Activated CD4-positive, CD25-positive, alpha-beta regulatory T cell (primary cell): ENCODE data around the gene CCL18.
A peak's percentile ranks its signal among the peaks of the same experiment; 100 is the strongest.
"Not testable (repeated sequence)": the region's sequence is repeated elsewhere in the genome, so short reads cannot be mapped to it uniquely, and the experiment has no call there.

Experiments
- DNase-seq, 4 experiments: peaks; one replicate each; lab custom pipeline; 2025; lab: John Stamatoyannopoulos, UW

The CCL18 gene

DNA sequence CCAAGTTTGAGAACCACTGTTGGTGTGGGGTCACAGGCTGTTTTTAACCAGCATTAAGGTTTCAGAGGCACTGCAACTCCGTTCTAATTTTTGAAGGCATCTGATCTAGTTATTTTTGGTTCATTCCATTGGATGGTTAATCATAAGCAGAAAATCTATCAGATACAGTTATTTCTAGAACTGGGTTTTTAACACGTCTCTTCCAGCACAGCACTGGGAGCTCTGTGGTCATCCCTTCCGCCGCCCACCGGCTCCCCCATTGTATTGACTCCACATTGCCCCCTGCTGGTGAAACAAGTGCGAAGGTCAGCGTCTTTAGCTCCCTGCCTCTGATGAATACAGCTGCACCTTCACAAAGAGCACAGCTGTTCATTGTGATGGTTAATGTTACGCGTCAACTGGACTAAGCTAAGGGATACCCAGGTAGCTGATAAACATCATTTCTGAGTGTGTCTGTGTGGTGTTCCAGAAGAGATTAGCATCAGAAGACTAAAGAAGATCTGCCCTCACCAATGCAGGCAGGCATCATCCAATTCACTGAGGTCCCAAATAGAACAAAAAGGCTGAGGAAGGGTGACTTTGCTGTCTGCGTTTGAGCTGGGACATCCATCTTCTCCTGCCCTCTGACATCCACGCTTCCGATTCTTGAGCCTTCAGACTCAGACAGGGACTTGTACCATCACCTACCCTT, 8.5 kb downstream of the CCL18 start:
- peak in 3 of 4 experiments; percentile 4 to 35 (median 9) for DNase-seq

DNA sequence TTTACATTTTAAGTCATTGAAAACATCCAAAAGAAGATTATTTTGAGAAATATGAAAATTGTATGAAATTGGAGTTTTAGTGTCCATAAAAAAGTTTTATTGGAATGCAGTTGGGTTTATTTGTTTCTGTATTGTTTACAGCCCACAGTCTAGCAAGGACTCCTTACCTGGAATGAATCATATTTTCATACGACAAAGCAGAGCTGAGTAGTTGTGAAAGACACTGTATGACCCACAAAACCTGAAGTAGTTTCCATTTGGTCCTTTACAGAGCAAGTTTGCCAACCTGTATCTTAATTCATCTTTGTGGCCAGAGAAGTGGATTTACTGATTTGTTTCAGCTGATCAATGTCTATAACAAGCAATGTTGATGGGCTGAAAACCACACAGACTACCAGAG, 10.3 kb downstream of the CCL18 start:
- no peak for DNase-seq

DNA sequence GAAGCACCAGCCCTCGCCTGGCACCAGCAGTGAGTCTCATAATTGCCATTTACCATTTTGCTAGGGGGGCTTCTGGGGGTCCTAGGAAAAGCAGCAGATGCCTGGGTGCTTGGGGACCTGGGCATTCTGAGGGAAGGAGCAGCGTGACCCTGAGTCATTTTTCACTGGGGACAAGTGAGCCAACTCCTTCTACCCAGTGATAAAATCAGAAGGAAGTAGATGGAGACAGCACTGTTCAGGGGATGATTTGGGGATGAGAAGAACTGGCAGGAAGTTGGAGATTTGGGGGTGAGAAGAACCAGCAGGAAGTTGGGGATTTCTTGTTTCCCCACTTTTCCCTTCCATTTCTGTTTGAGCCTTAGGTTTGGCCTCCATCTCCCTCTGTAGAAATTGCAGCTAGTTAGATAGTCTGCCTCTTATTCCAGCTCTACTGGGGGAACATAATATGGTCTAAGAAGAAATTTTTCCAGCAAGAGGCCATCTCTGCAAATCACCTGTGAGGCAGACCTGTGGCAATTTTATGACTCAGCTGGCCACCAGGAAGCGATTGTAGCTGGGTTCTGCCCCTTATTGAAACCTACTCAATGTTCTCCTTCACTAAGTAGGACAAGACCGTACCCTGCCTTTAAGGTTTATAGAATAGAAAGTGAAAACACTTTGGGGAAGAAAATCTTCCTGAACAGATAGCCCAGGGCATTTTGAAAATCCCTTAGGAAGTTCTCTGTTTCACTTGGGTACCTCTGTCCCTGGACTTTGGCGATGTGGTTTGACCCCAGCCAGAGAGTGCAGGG, 17.8 kb downstream of the CCL18 start:
- not testable (repeated sequence) for DNase-seq

DNA sequence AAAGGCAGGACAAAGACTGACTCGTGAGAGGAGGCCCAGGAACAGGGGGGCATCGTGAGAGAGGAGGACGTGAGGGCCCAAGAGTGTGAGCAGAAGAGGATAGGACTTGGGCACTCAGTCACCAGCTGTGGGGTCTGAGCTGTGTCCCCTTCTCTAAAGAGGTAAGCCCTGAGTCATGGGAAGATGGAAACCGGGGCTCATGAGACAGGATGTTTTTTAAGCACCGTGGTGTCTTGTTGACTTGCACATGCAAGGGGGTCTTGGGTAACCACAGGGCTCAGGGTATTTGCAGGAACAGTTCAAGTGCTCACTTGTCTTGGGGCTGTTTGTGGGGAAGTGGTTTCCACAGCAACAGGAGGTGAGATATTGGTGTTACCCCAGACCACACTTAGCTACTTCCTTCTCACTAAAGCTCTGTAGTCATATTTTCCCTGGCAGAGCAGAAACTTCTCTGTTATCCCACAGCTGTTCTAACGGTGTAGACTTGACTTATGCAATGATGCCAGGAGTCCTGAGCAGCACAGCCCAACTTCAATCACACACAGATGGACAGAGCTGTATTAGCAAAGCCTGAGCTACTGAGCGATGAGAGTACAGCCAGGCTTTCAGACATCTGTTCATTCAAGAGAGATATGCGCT, 18.5 kb downstream of the CCL18 start:
- not testable (repeated sequence) for DNase-seq

DNA sequence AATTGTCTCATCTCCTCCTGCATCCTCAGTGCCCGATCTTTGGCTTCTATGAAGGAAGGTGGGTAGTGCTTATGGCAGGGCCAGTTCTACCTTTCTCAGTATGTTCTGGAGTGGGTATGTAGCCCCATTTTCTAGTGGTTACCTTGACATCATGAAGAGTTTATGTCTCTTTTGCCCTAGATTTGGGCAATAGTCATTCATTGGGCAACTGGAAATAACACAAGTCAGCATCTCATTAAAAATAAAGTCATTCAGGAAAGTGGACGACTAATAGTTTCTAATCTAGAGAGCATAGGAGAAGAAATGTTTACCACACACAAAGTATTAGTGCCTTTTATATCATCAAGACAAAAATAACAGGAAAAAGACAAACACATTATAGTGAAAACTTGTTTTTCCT, 19.6 kb downstream of the CCL18 start:
- DNase-seq, result not testable (repeated sequence)

DNA sequence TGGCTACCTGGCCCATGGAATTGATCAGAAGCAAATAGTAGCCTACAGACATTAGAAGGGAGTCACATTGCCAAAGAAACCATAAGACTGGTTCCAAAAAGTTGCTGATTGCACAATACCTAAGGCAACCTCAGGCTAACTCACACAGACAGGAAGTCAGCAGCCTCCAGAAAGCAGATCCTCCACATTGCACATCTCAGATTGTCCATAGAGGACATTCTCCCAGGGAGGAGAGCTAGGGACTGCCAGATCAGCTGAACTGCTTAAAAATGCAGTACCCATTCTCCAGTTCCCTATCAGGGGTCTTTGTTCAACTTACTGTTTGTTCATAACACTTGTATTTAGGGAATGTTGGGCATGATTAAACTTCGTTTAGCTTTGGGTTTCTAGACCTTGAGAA, 21.7 kb downstream of the CCL18 start:
- DNase-seq, result no peak

DNA sequence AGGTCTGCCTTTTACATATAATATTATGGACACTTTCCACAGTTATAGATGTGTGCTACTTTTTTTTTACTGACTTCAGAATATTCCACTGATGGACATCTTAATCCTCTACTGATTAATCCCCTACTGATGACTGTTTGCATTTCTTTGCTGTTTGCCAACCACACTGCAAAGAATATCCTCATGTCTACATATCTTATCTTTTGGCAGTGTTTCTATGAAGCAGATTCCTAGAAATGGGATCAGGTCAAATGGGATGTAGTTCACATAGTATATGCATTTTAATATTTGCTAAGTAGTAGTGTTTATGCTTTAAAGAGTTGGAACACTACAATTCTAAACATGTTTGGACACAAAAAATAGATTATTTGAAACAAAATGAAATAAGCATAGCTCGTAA, 22.7 kb downstream of the CCL18 start:
- no peak for DNase-seq

DNA sequence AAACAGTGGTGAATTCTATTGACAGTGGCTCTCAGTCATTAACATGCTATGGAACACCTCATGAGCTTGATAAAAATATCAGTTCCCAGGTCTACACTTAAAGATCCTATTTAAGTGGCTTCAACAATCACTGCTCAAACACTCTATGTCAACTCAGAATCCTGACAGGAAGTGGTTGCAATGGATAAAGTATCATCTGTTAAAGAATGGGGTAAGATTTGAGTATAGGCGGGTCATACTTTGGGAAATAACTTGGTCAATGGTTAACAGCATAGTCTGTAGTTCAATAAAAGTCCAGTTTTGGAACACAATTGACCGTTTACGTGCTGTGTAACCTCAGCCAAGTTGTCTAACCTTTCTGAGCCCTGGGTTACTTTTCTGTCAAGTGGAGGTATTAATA, 23.4 kb downstream of the CCL18 start:
- not testable (repeated sequence) for DNase-seq

DNA sequence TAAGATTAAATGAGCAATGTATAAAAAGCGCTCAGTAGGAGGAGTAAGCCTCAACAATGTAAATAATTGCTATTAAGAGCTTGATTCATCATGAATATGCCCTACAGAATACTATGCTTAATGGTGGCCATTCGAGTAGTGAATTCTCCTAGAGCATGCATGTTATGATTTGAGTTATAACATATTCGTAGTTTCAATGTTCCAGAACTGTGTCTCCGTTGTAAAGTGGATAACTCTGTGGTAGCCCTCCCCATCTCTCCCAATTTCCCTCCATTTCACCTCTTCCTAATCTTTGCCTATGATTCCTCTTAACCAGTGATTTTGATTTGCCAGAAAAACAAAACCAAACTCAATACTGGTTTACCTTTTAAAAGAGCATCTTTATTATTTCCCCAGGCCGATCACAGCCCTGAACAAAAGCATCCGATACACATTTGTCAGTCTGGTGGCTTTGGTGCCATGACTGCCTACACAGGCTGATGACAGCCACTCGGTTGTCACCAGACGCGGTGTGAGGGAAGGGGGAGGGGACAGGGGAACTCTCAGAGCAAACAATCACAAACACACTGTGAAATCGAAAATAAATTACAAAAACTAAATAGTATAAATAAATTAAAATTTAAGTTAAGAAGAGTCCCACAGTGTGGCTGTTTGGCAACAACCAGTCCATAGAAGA, 24.0 kb downstream of the CCL18 start:
- DNase-seq, result not testable (repeated sequence)

DNA sequence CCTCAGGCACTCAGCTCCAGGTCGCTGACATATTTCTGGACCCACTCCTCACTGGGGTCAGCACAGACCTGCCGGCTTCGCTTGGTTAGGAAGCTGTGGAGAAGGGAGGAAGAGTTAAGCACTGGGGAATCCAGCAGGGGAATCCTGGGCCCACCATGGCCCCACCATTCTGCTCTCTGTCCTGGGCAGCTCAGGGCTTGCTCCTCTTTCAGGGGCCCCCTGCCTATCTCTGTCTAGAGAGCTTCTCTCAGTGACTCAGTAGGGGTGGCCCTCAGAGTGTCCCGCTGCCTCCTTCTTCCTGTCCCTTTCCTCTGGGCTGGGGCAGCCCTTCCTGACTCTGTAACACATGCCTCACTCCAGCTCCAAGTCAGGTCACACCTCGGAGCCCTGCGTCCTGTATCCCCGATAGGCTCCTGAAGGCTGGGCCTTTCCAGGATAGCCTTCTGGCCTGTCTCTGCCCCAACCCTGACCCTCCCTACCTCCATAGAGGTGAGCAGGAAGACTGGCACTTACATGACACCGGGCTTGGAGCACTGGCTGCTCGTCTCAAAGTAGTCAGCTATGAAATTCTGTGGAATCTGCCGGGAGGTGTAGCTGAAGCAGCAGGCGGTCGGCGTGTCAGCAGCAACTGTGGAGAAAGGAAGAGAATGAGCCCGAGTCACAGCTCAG, 24.7 kb downstream of the CCL18 start:
- DNase-seq, result no peak

DNA sequence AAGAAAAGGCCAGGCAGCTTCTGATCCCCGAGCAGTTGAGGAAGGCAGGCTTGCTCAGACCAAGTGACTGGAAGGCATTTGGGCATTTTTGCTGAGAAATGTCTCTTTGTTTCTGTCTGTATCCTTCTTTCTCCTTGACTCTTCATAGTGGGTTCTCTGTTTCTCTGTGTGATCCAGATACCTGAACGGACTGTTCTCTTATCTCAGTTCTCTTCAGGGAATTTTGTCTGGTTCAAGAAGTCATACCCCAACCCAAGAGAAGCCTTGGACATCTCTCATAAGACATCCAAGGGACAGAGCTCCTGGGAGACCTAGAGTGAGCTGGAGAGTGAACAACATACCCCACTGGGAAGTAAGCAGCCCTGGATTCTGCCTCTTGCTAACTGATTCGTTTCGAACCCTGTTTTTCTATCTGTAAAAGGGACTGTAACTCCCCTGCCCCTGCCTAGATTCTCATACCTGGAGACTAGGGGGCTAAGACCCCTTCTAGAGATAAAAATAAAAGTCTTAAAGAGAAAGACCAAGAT, 25.3 kb downstream of the CCL18 start:
- no peak for DNase-seq

DNA sequence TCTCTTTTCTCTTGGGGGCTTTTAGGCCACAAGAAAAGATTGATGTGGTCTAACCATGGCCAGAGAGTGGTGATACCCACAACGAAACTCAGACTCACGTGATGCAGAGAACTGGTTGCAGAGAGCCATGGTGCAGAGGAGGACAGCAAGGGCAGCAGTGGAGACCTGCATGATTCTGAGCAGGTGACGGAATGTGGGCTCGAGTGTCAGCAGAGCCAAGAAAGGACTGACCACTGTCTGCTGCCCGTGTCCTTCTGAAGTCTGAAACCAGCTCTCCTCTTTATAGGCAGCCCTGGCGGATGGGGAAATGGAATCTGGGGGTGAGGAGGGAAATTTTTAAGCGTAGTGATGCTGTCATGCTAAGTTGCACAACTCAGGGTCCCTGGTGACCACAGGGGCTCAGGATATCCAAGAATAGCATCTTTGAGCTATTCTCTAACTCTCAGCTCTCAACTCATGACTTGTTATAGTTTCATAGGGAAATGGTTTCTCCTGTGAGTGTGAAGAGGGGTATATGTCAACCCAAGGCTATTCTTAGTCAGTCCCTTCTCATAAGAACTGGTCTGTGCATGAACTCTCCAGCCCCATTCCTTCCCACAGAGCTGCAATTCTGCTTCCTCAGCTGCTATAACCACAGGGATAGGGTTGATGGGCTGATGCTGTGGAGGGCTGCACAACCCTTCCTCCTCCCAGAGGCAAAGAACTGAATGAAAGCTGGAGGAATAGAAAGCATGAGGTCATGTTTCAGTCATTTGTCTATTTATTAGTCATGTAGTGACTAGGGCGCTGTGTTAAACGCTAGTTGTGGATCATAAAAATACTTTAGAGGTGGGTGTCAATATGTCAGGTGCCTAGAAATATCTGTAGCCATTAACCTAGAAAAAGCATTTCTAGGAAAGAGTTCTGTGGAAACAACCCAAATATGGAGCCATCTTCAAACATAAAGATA, 26.1 kb downstream of the CCL18 start, which contains the start of gene CCL3:
Gene CCL3, minus strand, starts transcription at position 256 of the 949 bp plus-strand sequence. Its CDS starts 85 bp downstream, at position 171.
- DNase-seq, result no peak

DNA sequence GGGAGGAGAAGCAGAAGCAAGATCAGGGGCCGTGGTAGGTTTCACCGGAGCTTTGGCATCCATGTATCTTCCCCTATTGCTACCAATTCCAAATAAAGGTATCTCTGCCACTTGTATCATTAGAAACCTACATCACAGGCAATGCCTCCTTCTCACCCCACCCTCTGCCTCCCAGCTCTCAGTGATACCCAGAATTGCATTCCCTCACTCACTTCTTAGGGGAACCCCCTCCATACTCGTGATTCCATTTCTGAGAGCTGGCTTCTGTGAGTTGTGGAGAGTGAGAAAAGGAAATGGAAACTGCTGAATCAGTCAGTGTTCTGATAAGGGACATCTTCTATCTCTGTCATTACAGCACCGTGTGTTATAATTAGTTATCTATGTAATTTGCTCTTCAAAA, 28.2 kb downstream of the CCL18 start:
- no peak for DNase-seq

DNA sequence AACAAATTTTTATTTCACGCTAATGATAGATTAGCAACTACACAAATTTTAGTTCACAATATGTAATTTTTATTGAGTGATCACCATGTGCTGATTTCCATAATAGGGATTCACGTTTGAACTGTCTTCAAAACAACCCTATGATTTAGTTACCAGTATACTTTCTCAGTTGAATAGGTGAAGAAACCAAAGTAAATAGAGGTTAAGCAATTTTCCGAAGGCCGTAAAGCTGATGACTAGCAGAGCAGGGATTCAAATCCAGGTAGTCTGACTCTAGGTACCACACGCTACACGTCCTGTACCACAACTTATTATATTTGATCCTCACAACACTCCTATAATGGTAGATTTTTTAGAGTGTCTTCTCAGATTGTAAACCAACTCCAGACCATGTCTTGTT, 28.6 kb downstream of the CCL18 start:
- DNase-seq, result not testable (repeated sequence)

DNA sequence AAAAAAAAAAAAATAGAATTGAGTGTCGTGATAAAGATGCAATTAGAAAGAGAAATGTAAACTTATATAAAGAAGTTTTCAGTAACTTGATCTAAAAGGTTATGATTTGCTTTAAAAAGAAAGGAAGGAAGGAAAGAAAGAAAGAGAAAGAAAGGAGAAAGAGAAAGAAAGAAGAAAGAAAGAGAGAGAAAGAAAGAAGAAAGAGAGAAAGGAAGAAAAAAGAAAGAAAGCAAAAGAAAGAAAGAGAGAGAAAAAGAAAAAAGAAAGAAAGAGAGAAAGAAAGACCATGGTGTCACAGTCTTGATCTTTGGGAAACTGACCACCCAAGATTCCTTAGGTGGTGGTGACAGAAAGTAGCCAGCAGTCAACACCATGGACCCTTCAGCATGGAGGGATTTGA, 30.2 kb downstream of the CCL18 start:
- no peak for DNase-seq

DNA sequence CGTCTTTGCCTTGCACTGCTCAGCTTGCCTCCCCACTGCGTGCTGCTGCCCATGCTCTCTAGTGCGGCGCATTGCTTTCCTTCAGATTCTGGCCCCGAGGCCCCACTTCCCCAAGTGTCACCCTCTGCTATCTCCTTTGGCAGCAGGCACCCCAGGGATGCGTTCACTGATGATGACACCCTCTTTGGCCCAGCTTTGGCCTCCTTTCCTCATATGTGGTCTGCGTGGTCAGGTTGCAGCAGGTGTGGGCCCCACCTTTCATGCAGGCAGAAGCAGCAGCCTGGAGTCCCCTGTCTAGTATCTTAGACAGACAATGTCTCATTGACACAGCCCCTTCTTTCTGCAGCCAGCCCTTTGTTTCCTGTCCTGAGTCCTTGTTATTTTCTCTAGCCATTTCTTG, 30.7 kb downstream of the CCL18 start:
- no peak for DNase-seq

DNA sequence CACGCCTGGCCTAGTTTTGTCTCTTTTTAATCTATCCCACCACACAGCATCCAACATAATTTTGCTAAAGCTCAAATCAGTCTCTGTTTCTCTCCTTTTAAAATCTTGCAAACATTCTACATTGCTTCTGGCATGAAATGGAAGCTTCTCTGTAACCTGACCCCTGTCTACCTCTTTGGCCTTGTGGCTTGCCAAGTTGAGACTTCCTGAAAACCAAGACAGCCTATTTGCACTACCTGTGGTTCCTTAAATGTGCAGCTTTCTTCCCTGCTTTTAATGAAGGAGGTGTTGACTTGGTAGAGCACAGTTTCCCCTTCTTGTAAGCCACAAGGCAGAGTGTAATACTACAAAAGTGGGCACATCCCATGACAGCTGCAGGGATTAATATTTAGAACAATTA, 31.9 kb downstream of the CCL18 start:
- no peak for DNase-seq

DNA sequence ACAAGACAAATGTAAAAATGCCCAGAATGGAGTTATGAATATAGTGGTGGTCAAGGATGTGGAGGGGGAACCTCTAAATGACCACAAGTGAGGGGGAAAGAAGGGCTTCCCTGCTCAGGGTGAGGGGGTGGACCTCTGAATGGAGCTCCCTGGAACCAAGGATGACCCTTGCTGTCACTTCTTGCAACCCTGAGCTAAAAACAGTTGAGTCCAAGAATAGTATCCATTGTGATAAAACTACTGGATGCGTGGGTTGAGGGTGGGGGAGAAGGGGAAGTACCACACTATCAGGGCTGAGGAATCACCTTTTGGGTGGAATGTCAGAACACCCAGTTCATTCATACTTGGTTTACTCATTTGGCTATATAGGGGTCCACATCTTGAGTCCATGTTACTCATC, 34.9 kb downstream of the CCL18 start:
- not testable (repeated sequence) for DNase-seq

DNA sequence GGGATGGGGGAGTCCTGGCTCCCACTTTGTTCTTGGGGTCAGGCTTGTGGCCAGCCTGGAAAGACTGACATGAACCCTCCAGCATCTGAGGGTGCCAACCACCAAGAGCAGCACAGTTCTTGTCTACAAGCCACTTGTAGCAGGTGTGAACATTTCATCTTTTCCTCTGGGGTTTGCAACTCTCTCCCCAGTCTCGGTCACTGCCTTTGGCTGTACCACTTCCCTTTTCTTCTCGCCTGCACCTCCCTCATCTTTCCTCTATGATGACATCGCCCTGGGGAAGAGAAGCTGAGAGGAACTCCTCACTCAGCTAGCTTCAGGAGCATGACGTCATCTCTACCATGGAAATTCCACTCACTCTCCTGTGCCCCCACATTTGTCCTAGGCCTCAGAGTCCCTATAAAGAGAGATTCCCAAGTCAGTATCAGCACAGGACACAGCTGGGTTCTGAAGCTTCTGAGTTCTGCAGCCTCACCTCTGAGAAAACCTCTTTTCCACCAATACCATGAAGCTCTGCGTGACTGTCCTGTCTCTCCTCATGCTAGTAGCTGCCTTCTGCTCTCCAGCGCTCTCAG, 39.4 kb downstream of the CCL18 start, which contains the start of gene CCL4:
Gene CCL4, plus strand, starts transcription at position 427 of the 575 bp plus-strand sequence. Its CDS starts 79 bp downstream, at position 506.
- not testable (repeated sequence) for DNase-seq

DNA sequence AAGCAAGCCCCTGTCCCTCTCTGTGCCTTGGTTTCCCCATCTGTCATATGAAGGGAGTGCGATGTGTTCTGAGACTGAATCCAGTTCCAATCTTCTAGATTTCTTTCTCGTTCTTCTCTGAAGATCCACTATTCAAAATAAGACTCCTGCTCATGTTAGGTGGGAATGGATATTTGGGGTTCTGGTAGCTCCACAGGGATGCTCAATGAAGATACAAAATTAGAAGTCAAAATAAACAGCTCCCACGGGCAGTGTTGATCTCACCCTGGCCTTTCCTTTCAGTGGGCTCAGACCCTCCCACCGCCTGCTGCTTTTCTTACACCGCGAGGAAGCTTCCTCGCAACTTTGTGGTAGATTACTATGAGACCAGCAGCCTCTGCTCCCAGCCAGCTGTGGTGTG, 40.2 kb downstream of the CCL18 start:
- not testable (repeated sequence) for DNase-seq
